ENCODE results near the gene TRIM62. TPM values are rescaled to one million over a fixed set of nuclear protein-coding genes. Genes with fewer than 3 reads are reported as not detected.
"Not testable (repeated sequence)": the region's sequence is repeated elsewhere in the genome, so short reads cannot be mapped to it uniquely, and the experiment has no call there.

The TRIM62 gene
- total RNA-seq, 4 donors from 2014 or later = 6.0 to 9.9 (median 6.9) TPM

DNA sequence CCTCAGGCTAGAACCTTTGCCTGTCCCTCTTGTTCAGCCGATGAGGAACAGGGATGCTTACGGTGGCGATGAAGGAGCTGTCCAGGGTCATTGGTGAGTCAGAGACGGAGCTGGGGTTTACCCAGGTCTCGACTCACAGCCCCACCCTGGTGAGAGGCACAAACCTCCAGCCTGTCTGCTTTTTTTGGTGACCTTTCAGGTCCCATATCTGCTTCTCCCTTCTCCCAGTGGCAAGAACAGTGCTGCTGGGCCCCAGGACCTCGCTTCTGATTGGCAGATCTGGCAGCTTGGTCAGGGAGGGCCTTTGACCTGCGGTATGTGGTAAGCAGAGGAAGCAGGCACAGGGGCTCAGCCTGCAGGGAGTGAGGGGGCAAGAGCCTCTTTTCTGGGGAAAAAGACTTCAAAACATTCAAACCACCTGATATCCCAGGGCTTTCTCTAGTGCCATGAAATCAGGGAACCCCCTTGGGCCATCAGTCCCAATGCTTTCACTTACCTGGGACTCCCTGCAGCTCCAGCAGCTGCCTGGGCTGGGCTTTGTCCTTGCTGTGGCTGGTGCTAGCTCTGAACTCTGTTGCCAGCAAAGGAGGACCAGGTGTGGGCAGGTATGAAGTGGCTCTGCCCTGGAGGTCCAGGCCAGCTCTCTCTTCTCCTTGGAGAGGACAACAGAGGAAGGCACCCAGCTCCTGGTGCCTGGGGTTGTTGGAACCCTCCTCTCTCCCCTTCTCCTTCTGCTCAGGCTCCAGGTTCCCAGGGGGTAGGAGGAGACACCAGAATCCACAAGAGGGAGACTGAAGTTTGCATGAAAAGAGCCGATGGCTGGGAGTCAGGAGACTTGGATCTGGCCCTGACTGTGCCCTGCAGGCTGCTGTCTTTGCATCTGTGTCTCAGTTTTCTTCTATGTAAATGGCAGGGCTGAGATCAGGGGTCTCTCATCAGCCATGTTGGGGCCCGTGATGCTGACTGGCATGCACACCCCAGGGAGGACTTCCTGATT is 41.4 kb downstream of the TRIM62 start:
- intact Hi-C loops (cut with DNase I) = loop anchor here (10.0 kb wide), 1 partner anchor 114 kb away; the partner anchor contains the start of gene ZNF362
- no peak for DNase-seq

GRCh38 chr1:33137800-33138199 is 44.0 kb downstream of the TRIM62 start:
- no peaks in the 10 kb centered on the region for H3K36me3 ChIP-seq
- no peak overlapping the region for H3K4me3 ChIP-seq (replicated peaks in 1 of 3)
- WGBS, 2 donors = 37 to 46% methylated on average over 8 of the region's 8 CpGs
- H3K9me3 ChIP-seq = no peaks in the 10 kb centered on the region
- peak; percentile 28 to 32 for DNase-seq
- TF ChIP-seq, protein P1, sequence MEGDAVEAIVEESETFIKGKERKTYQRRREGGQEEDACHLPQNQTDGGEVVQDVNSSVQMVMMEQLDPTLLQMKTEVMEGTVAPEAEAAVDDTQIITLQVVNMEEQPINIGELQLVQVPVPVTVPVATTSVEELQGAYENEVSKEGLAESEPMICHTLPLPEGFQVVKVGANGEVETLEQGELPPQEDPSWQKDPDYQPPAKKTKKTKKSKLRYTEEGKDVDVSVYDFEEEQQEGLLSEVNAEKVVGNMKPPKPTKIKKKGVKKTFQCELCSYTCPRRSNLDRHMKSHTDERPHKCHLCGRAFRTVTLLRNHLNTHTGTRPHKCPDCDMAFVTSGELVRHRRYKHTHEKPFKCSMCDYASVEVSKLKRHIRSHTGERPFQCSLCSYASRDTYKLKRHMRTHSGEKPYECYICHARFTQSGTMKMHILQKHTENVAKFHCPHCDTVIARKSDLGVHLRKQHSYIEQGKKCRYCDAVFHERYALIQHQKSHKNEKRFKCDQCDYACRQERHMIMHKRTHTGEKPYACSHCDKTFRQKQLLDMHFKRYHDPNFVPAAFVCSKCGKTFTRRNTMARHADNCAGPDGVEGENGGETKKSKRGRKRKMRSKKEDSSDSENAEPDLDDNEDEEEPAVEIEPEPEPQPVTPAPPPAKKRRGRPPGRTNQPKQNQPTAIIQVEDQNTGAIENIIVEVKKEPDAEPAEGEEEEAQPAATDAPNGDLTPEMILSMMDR (IDR thresholded peaks at IDR 0.05) = peak in 3 of 6 experiments; percentile 26 to 52 (median 27)
- TF ChIP-seq POLR2A (IDR thresholded peaks at IDR 0.05) = no peak
- intact Hi-C loops (cut with DNase I) = no loop called here
- H3K27ac ChIP-seq = no peak overlapping the region
- no peaks in the 10 kb centered on the region for H3K4me1 ChIP-seq
- H3K27me3 ChIP-seq = no peaks in the 10 kb centered on the region

More for the DNA sequence above, 41.4 kb downstream of the TRIM62 start:
- no peaks in the 10 kb centered on the region for H3K36me3 ChIP-seq
- no peak overlapping the region for H3K4me3 ChIP-seq (replicated peaks in 1 of 3)
- H3K27me3 ChIP-seq = no peaks in the 10 kb centered on the region
- no peaks in the 10 kb centered on the region for H3K4me1 ChIP-seq
- H3K27ac ChIP-seq = no peak overlapping the region
- no peaks in the 10 kb centered on the region for H3K9me3 ChIP-seq
- TF ChIP-seq, protein P1 (IDR thresholded peaks at IDR 0.05) = no peak
- no peak for TF ChIP-seq POLR2A (IDR thresholded peaks at IDR 0.05)
- WGBS, 2 donors = 72% methylated on average over 8 to 9 of the region's 9 CpGs

- WGBS, 2 donors = 100% methylated on average over 1 of the region's 1 CpG
- H3K4me1 ChIP-seq; H3K27me3 ChIP-seq; H3K4me3 ChIP-seq (replicated peaks in 1 of 3); H3K9me3 ChIP-seq; intact Hi-C loops (cut with DNase I); DNase-seq; H3K36me3 ChIP-seq; H3K27ac ChIP-seq: not testable (repeated sequence)
These were observed 45.8 kb downstream of the TRIM62 start for GRCh38 chr1:33136041-33136440.

GRCh38 chr1:33133478-33134105 is 48.3 kb downstream of the TRIM62 start:
- Histone ChIP-seq H3K9me3 (no peaks in the 10 kb centered on the region), H3K4me3 (replicated peaks in 1 of 3) (no peak overlapping the region), H3K36me3 (no peaks in the 10 kb centered on the region), H3K4me1 (peaks cover 0 to 12% of the 10 kb centered on the region in 2 donors), H3K27me3 (no peaks in the 10 kb centered on the region), H3K27ac (no peak overlapping the region)
- intact Hi-C loops (cut with DNase I) = no loop called here
- no peak for DNase-seq
- TF ChIP-seq, protein P1 (IDR thresholded peaks at IDR 0.05) = no peak
- TF ChIP-seq POLR2A (IDR thresholded peaks at IDR 0.05) = no peak
- WGBS, 2 donors = 86 to 93% methylated on average over 10 of the region's 10 CpGs

DNA sequence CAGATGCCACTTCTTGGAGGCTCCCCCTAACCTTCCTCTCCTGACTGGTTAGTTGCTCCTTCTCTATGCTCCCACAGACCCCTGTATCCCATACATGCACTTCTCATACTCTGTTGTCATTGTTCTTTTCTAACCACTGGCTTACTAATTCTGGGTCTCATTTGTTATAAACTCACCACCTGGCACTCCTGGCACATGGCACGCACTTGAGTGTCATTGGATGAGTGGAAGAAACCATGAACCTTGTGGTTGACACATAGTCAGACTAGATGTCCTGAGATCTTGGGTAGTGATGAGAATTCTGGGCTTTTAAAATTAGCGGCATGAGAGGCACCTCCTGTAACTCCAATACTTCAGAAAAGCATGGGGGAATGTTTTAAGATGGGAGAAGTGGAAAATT is 49.3 kb downstream of the TRIM62 start:
- 93 to 97% methylated on average over 2 of the region's 2 CpGs for WGBS, 2 donors
- Histone ChIP-seq H3K4me3 (replicated peaks in 1 of 3) (no peak overlapping the region), H3K36me3 (no peaks in the 10 kb centered on the region), H3K27ac (no peak overlapping the region), H3K27me3 (no peaks in the 10 kb centered on the region), H3K4me1 (peaks cover 0 to 12% of the 10 kb centered on the region in 2 donors), H3K9me3 (no peaks in the 10 kb centered on the region)
- TF ChIP-seq POLR2A (IDR thresholded peaks at IDR 0.05) = no peak
- TF ChIP-seq, protein P1 (IDR thresholded peaks at IDR 0.05) = no peak
- DNase-seq = no peak
- intact Hi-C loops (cut with DNase I) = no loop called here
